Neural cell (in vitro differentiated cells): ENCODE measurements around the gene REG1B.

Source experiments
- CTCF ChIP-seq: fragments of 450-650 bp; IDR thresholded peaks from 2 replicates; pipeline ENCODE4 v1.5.1; 2014; ENCODE audit warnings: antibody characterized with exemption, mild to moderate bottlenecking, moderate library complexity; ENCODE audit not compliant: poor library complexity, severe bottlenecking
- EZH2 ChIP-seq: fragments of 200-600, 300-800 bp; shearing (Covaris generic), sonication (generic); IDR thresholded peaks from 2 replicates; pipeline ENCODE4 v1.6.1; 2014; ENCODE audit warnings: antibody characterized with exemption, low read length, borderline replicate concordance, mild to moderate bottlenecking; ENCODE audit not compliant: insufficient read depth, poor library complexity, severe bottlenecking
- POLR2AphosphoS5 ChIP-seq: IDR thresholded peaks from 2 replicates; pipeline ENCODE4 v1.6.1; 2012

GRCh38 chr2:79120194-79120713 is 32.5 kb upstream of the REG1B start, which contains the start of gene REG1A:
- TF ChIP-seq CTCF = no peak
- TF ChIP-seq EZH2 = no peak
- TF ChIP-seq POLR2AphosphoS5 = no peak
